Nephron (organoid): ENCODE results near the gene KRTCAP2.
"Not testable (repeated sequence)": the region's sequence is repeated elsewhere in the genome, so short reads cannot be mapped to it uniquely, and the experiment has no call there.

Source experiments
- H3K27ac Mint-ChIP-seq, 3 experiments: 2 replicates each; pipeline ENCODE4 v1.8.0; 2020; ENCODE audit warnings: mixed read lengths in 3 of 3, mild to moderate bottlenecking in 2 of 3, moderate library complexity in 1 of 3
- H3K27me3 Mint-ChIP-seq: 2 replicates; pipeline ENCODE4 v1.8.0; 2021; ENCODE audit warnings: low read depth, mild to moderate bottlenecking, moderate library complexity, mixed read lengths
- H3K36me3 Mint-ChIP-seq: 2 replicates; pipeline ENCODE4 v1.8.0; 2020; ENCODE audit warnings: low read depth, mixed read lengths
- H3K4me1 Mint-ChIP-seq: 2 replicates; pipeline ENCODE4 v1.8.0; 2020; ENCODE audit warnings: mixed read lengths
- H3K4me3 Mint-ChIP-seq, 3 experiments: 2 replicates each; pipeline ENCODE4 v1.8.0; 2020; ENCODE audit warnings: mild to moderate bottlenecking in 3 of 3, mixed read lengths in 3 of 3, moderate library complexity in 2 of 3
- H3K9me3 Mint-ChIP-seq: 2 replicates; pipeline ENCODE4 v1.8.0; 2020; ENCODE audit warnings: mixed read lengths
- TF ChIP-seq, protein P1 (sequence below), 3 experiments: fragments of 200-600 bp; sonication (generic); IDR thresholded peaks; one replicate each; pipeline ENCODE4 v1.5.0; 2021; ENCODE audit warnings: antibody characterized with exemption in 3 of 3; ENCODE audit not compliant: unreplicated experiment in 3 of 3

KRTCAP2 gene

DNA sequence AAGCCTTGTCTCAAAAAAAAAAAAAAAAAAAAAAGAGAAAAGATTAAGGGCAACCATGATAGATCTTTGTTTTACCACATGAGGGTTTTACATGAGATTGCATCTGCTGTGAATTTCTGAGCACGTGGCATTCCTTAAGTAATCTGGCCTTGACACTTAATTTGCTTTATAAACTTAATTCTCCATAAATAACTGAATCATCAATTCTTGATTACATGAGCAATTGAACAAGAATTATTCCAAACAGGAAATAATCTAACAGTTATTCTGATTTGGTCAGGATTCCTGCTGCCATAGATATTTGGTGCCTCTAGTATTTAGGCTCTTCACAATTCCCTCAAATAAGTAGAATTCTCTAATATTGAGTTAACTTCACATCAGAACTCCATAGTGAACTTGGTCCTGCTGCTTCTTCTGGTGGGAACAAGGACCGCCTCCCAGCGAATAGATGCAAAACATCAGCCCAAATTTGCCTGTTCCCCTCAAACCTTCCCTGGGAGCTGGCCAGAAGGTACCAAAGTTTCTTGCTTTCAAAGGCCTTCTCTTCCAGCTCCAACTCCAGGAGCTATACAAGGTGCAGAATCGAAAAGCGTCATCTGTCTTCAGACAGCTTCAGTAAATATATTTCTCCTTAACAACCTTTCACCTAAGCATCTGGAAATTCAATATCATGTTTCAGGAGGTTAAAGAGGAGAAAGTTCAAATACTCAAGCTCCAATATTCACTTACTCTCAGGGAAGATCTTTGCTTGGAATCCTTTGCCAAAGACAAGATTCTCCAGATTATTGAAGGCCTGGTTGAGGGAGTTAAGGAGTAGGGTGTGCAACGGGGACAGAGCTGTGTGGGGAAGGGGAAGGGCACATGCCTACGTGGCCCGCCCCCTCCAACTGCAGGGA lies 1.0 kb downstream of the KRTCAP2 start:
- H3K9me3 Mint-ChIP-seq = no peaks in the 10 kb centered on the region
- peak overlapping the region; percentile 91 to 98 (median 97) for H3K4me3 Mint-ChIP-seq
- peak overlapping the region; percentile 80 to 97 (median 93) for H3K27ac Mint-ChIP-seq
- TF ChIP-seq, protein P1, sequence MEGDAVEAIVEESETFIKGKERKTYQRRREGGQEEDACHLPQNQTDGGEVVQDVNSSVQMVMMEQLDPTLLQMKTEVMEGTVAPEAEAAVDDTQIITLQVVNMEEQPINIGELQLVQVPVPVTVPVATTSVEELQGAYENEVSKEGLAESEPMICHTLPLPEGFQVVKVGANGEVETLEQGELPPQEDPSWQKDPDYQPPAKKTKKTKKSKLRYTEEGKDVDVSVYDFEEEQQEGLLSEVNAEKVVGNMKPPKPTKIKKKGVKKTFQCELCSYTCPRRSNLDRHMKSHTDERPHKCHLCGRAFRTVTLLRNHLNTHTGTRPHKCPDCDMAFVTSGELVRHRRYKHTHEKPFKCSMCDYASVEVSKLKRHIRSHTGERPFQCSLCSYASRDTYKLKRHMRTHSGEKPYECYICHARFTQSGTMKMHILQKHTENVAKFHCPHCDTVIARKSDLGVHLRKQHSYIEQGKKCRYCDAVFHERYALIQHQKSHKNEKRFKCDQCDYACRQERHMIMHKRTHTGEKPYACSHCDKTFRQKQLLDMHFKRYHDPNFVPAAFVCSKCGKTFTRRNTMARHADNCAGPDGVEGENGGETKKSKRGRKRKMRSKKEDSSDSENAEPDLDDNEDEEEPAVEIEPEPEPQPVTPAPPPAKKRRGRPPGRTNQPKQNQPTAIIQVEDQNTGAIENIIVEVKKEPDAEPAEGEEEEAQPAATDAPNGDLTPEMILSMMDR (IDR thresholded peaks at IDR 0.05; ENCODE audit: unreplicated experiment in 3 of 3) = no peak
- H3K36me3 Mint-ChIP-seq = peaks cover 18% of the 10 kb centered on the region
- H3K27me3 Mint-ChIP-seq = peaks cover 13% of the 10 kb centered on the region
- H3K4me1 Mint-ChIP-seq = peaks cover 34% of the 10 kb centered on the region

GRCh38 chr1:155170806-155171205 lies 2.3 kb downstream of the KRTCAP2 start:
- peaks cover 15% of the 10 kb centered on the region for H3K36me3 Mint-ChIP-seq
- peak overlapping the region; percentile 69 to 97 (median 91) for H3K4me3 Mint-ChIP-seq
- peaks cover 35% of the 10 kb centered on the region for H3K4me1 Mint-ChIP-seq
- no peak overlapping the region for H3K27ac Mint-ChIP-seq
- peaks cover 13% of the 10 kb centered on the region for H3K27me3 Mint-ChIP-seq
- TF ChIP-seq, protein P1 (IDR thresholded peaks at IDR 0.05; ENCODE audit: unreplicated experiment in 3 of 3) = no peak
- peaks cover under 1% of the 10 kb centered on the region for H3K9me3 Mint-ChIP-seq

DNA sequence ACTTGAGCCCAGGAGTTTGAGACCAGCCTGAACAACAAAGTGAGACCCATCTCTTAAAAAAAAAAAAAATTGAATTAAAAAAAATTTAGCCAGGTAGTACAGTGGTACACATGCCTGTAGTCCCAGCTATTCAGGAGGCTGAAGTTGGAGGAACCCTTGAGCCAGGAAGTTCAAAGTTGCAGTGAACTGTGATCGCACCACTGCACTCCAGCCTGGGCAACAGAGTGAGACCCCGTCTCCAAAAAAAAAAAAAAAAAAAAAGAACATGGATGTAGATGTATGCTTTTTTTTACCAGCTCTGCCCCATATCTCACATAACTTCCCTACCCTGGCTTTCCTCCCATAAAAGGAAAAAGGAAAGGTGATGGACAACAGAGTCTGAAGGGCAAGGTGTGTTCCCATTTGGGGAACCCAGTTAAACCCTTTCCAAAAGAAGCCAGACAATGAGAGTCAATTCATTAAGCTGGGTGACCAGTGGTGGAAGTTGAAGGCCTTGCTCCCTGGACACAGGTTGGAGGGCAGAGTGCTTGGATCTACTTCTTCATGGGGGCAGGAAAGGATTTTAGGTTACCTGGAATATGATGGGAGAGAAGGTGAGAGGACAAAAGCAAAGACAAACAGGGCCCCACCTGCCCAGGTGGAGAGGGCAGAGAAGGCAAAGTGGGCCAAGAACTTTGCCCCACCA lies 2.9 kb downstream of the KRTCAP2 start:
- TF ChIP-seq, protein P1 (IDR thresholded peaks at IDR 0.05; ENCODE audit: unreplicated experiment in 3 of 3) = no peak

GRCh38 chr1:155169541-155169940 lies 3.6 kb downstream of the KRTCAP2 start:
- H3K4me3 Mint-ChIP-seq = peak overlapping the region; percentile 60 to 69 (median 64)
- H3K36me3 Mint-ChIP-seq = peaks cover 15% of the 10 kb centered on the region
- peaks cover 3% of the 10 kb centered on the region for H3K9me3 Mint-ChIP-seq
- no peak overlapping the region for H3K27ac Mint-ChIP-seq
- peaks cover 7% of the 10 kb centered on the region for H3K27me3 Mint-ChIP-seq
- H3K4me1 Mint-ChIP-seq = peaks cover 36% of the 10 kb centered on the region
- TF ChIP-seq, protein P1 (IDR thresholded peaks at IDR 0.05; ENCODE audit: unreplicated experiment in 3 of 3) = no peak

More for the DNA sequence above, 2.9 kb downstream of the KRTCAP2 start:
- peaks cover 15% of the 10 kb centered on the region for H3K36me3 Mint-ChIP-seq
- H3K27me3 Mint-ChIP-seq = peaks cover 12% of the 10 kb centered on the region
- H3K27ac Mint-ChIP-seq = no peak overlapping the region
- peak overlapping the region; percentile 64 to 81 (median 66) for H3K4me3 Mint-ChIP-seq
- H3K4me1 Mint-ChIP-seq = peaks cover 36% of the 10 kb centered on the region
- H3K9me3 Mint-ChIP-seq = peaks cover 3% of the 10 kb centered on the region

DNA sequence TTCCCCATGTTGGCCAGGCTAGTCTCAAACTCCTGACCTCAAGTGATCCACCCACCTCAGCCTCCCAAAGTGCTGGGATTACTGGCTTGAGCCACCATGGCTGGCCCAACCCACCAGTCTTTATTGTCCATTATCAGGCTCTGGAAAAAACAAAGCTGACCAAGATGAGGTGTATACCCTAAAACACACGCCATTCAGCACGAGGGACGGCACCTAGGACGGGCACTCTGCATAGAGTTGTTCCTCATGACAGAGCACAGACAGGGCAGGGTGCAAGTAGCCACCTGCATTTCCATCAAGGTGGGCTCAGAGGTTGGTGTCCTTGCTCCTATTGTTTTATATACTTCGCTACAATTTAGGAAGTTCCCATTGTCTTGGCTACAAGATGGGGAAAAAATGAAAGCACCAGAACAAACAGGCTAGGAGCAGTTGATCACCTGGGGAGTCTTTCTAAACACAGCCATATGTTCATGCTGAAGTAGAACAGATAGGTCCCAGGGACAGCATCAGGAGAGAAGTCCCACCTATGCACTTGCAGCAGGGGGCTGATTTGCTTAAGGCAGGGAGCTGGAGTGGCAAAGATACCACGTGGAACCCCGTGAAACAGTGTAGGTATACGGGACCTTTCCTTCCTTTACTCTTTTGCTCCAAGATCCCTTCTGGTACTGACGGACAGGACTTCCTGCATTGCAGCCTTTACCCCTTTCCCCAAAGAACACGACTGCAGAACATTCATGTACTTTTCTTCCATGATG lies 4.5 kb downstream of the KRTCAP2 start:
- peaks cover 4% of the 10 kb centered on the region for H3K27me3 Mint-ChIP-seq
- H3K9me3 Mint-ChIP-seq = peaks cover 6% of the 10 kb centered on the region
- H3K4me3 Mint-ChIP-seq = peak overlapping the region in 1 of 3 experiments; percentile 60

GRCh38 chr1:155168105-155168445 lies 5.0 kb downstream of the KRTCAP2 start:
- H3K9me3 Mint-ChIP-seq, H3K27me3 Mint-ChIP-seq: not testable (repeated sequence)
- H3K27ac Mint-ChIP-seq = peak overlapping the region in 2 of 3 experiments; percentile 49 to 84
- peak overlapping the region; percentile 63 to 72 (median 65) for H3K4me3 Mint-ChIP-seq
- H3K4me1 Mint-ChIP-seq = peaks cover 25% of the 10 kb centered on the region
- peaks cover 15% of the 10 kb centered on the region for H3K36me3 Mint-ChIP-seq

More for the DNA sequence above, 4.5 kb downstream of the KRTCAP2 start:
- Mint-ChIP-seq H3K36me3 (peaks cover 15% of the 10 kb centered on the region), H3K27ac (no peak overlapping the region), H3K4me1 (peaks cover 31% of the 10 kb centered on the region)
- TF ChIP-seq, protein P1 (IDR thresholded peaks at IDR 0.05; ENCODE audit: unreplicated experiment in 3 of 3) = no peak
